Stimulated activated CD8-positive, alpha-beta memory T cell treated with anti-CD3 and anti-CD28 coated beads, Interleukin-15, amount 100 ng/mL, for 24 hours (primary cell): ENCODE data around the gene ATP8A2.

ENCODE experiments used
- DNase-seq: peaks from one replicate; pipeline ENCODE4 v3.0.0-alpha.2; 2020; ENCODE audit warnings: low read depth

The ATP8A2 gene

GRCh38 chr13:25848812-25849745 lies 477.3 kb downstream of the ATP8A2 start:
- no peak for DNase-seq

GRCh38 chr13:25857830-25858229 lies 486.1 kb downstream of the ATP8A2 start:
- no peak for DNase-seq

GRCh38 chr13:25859528-25859927 lies 487.8 kb downstream of the ATP8A2 start:
- no peak for DNase-seq

- DNase-seq: no peak
Measured at GRCh38 chr13:25860265-25860664, 488.5 kb downstream of the ATP8A2 start.

GRCh38 chr13:25860862-25861261 lies 489.1 kb downstream of the ATP8A2 start:
- DNase-seq: no peak

GRCh38 chr13:25862156-25862555 lies 490.4 kb downstream of the ATP8A2 start:
- DNase-seq: no peak

- DNase-seq: no peak
Measured at GRCh38 chr13:25864116-25864515, 492.3 kb downstream of the ATP8A2 start.

- DNase-seq: no peak
Measured at GRCh38 chr13:25864936-25865335, 493.2 kb downstream of the ATP8A2 start.

- no peak for DNase-seq
Measured at GRCh38 chr13:25865391-25865790, 493.6 kb downstream of the ATP8A2 start.

- DNase-seq: no peak
Measured at GRCh38 chr13:25867038-25867437, 495.3 kb downstream of the ATP8A2 start.

- no peak for DNase-seq
Measured at GRCh38 chr13:25868490-25868889, 496.7 kb downstream of the ATP8A2 start.

- DNase-seq: no peak
Measured at GRCh38 chr13:25869941-25870340, 498.2 kb downstream of the ATP8A2 start.

- no peak for DNase-seq
Measured at GRCh38 chr13:25871389-25872125, 499.8 kb downstream of the ATP8A2 start.

- no peak for DNase-seq
Measured at GRCh38 chr13:25872481-25873241, 500.9 kb downstream of the ATP8A2 start.

- DNase-seq: no peak
Measured at GRCh38 chr13:25873242-25873612, 501.5 kb downstream of the ATP8A2 start.

- DNase-seq: no peak
Measured at GRCh38 chr13:25874064-25874737, 502.4 kb downstream of the ATP8A2 start.

- DNase-seq: no peak
Measured at GRCh38 chr13:25874907-25875306, 503.1 kb downstream of the ATP8A2 start.

- DNase-seq: no peak
Measured at GRCh38 chr13:25876247-25876646, 504.5 kb downstream of the ATP8A2 start.

GRCh38 chr13:25879466-25879865 lies 507.7 kb downstream of the ATP8A2 start:
- DNase-seq: no peak

- DNase-seq: no peak
Measured at GRCh38 chr13:25881136-25881926, 509.6 kb downstream of the ATP8A2 start.

- no peak for DNase-seq
Measured at GRCh38 chr13:25881971-25882451, 510.2 kb downstream of the ATP8A2 start.
